ENCODE results near the gene ADAMTS19.

DNA sequence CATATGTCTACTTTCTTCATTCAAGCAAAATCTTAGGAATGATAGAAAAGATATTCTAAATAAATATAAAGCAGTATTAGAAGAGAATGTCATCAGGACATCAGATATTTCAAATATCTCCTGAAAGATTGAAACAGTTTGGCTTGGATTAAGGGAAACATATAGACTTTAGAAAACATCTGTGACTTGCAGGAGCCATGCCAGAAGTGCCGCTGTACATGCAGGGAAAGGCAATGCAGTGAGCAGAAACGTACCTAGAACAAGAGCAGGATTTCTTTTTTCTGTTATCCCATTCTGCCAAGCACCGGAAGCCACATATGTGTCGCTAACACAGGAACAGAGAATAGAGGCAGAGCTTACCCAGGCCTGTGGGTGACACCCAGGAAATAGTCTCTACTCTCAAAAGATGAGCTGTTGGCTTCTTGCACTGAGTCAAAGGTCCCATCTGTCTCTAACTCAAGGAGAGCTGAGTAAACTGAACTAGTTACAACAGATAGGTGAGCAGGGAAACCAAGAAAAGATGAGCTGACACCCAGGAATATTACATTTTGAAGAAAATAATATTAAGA is 5.8 kb downstream of the ADAMTS19 start:
- TF ChIP-seq POLR2A (IDR thresholded peaks at IDR 0.05), result no peak
- TF ChIP-seq, protein P1, sequence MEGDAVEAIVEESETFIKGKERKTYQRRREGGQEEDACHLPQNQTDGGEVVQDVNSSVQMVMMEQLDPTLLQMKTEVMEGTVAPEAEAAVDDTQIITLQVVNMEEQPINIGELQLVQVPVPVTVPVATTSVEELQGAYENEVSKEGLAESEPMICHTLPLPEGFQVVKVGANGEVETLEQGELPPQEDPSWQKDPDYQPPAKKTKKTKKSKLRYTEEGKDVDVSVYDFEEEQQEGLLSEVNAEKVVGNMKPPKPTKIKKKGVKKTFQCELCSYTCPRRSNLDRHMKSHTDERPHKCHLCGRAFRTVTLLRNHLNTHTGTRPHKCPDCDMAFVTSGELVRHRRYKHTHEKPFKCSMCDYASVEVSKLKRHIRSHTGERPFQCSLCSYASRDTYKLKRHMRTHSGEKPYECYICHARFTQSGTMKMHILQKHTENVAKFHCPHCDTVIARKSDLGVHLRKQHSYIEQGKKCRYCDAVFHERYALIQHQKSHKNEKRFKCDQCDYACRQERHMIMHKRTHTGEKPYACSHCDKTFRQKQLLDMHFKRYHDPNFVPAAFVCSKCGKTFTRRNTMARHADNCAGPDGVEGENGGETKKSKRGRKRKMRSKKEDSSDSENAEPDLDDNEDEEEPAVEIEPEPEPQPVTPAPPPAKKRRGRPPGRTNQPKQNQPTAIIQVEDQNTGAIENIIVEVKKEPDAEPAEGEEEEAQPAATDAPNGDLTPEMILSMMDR (IDR thresholded peaks at IDR 0.05), result no peak
- no peak for TF ChIP-seq EP300 (IDR thresholded peaks at IDR 0.05)

All from tibial nerve (tissue), 4 donors.